GM19328 (cell line): ENCODE results near the gene LINC00305.

Experiments used
- ATAC-seq: cut with Tn5 transposase; IDR thresholded peaks from one replicate; pipeline ENCODE4 v1.9.1; 2021; ENCODE audit warnings: mild to moderate bottlenecking, moderate library complexity; ENCODE audit not compliant: unreplicated experiment

Gene LINC00305

GRCh38 chr18:64116571-64117175 lies 32.2 kb downstream of the LINC00305 start:
- no peak for ATAC-seq

- no peak for ATAC-seq
Measured at GRCh38 chr18:64115881-64116280, 33.0 kb downstream of the LINC00305 start.

- no peak for ATAC-seq
Measured at GRCh38 chr18:64111950-64112349, 36.9 kb downstream of the LINC00305 start.

GRCh38 chr18:64110692-64111480 lies 38.0 kb downstream of the LINC00305 start:
- ATAC-seq, result no peak

- no peak for ATAC-seq
Measured at GRCh38 chr18:64103986-64104385, 44.9 kb downstream of the LINC00305 start.

- ATAC-seq, result peak; percentile 55
Measured at GRCh38 chr18:64100116-64100922, 48.6 kb downstream of the LINC00305 start.

GRCh38 chr18:64099244-64099643 lies 49.6 kb downstream of the LINC00305 start:
- no peak for ATAC-seq

GRCh38 chr18:64097497-64097896 lies 51.4 kb downstream of the LINC00305 start:
- no peak for ATAC-seq

GRCh38 chr18:64095056-64095455 lies 53.8 kb downstream of the LINC00305 start:
- no peak for ATAC-seq

- no peak for ATAC-seq
Measured at GRCh38 chr18:64094210-64094609, 54.7 kb downstream of the LINC00305 start.

GRCh38 chr18:64091526-64091925 lies 57.4 kb downstream of the LINC00305 start:
- ATAC-seq, result no peak

GRCh38 chr18:64090876-64091275 lies 58.0 kb downstream of the LINC00305 start:
- ATAC-seq, result no peak

- no peak for ATAC-seq
Measured at GRCh38 chr18:64083916-64084315, 65.0 kb downstream of the LINC00305 start.

GRCh38 chr18:64082513-64082912 lies 66.4 kb downstream of the LINC00305 start:
- no peak for ATAC-seq

- ATAC-seq, result no peak
Measured at GRCh38 chr18:64082054-64082453, 66.8 kb downstream of the LINC00305 start.

- no peak for ATAC-seq
Measured at GRCh38 chr18:64073971-64074370, 74.9 kb downstream of the LINC00305 start.

GRCh38 chr18:64055019-64055418 lies 93.9 kb downstream of the LINC00305 start:
- ATAC-seq, result no peak

GRCh38 chr18:64053246-64053645 lies 95.6 kb downstream of the LINC00305 start:
- no peak for ATAC-seq

GRCh38 chr18:64052772-64053171 lies 96.1 kb downstream of the LINC00305 start:
- ATAC-seq, result no peak

GRCh38 chr18:64044616-64045015 lies 104.3 kb downstream of the LINC00305 start:
- ATAC-seq, result no peak

GRCh38 chr18:64042728-64043358 lies 106.0 kb downstream of the LINC00305 start:
- ATAC-seq, result no peak
